DOHH2 (cell line): Measurements from ENCODE around the gene SLC39A11.
"Not testable (repeated sequence)": the region's sequence is repeated elsewhere in the genome, so short reads cannot be mapped to it uniquely, and the experiment has no call there.

ENCODE experiments used
- H3F3A ChIP-seq: fragments of 200-600 bp; sonication (generic), shearing (Covaris generic); 2 replicates; pipeline ENCODE4 v1.6.0; 2016; ENCODE audit warnings: antibody characterized with exemption, mild to moderate bottlenecking; ENCODE audit not compliant: control insufficient read depth, insufficient read depth
- H3K27ac ChIP-seq: fragments of 200-600 bp; sonication (generic); 2 replicates; pipeline ENCODE4 v1.5.1; 2014; ENCODE audit warnings: low read depth, mild to moderate bottlenecking, low read length, moderate library complexity
- H3K27me3 ChIP-seq: fragments of 200-600 bp; sonication (generic); 2 replicates; pipeline ENCODE4 v1.6.1; 2014; ENCODE audit warnings: mild to moderate bottlenecking, low read length, mixed read lengths; ENCODE audit not compliant: control insufficient read depth
- H3K36me3 ChIP-seq: fragments of 200-600 bp; sonication (generic); 2 replicates; pipeline ENCODE4 v1.6.1; 2014; ENCODE audit warnings: mild to moderate bottlenecking, low read length, moderate library complexity, mixed read lengths; ENCODE audit not compliant: control insufficient read depth
- H3K4me1 ChIP-seq: fragments of 200-600 bp; sonication (generic); 2 replicates; pipeline ENCODE4 v1.6.1; 2014; ENCODE audit warnings: mild to moderate bottlenecking, low read length, mixed read lengths; ENCODE audit not compliant: control insufficient read depth
- H3K4me2 ChIP-seq: fragments of 200-600 bp; sonication (generic); 2 replicates; pipeline ENCODE4 v1.6.0; 2014; ENCODE audit warnings: mild to moderate bottlenecking, low read length, moderate library complexity
- H3K4me3 ChIP-seq: fragments of 200-600 bp; sonication (generic); 2 replicates; pipeline ENCODE4 v1.5.1; 2014; ENCODE audit warnings: mild to moderate bottlenecking, low read length, mixed read lengths
- H3K79me2 ChIP-seq: fragments of 200-600 bp; sonication (generic); 2 replicates; pipeline ENCODE4 v1.6.1; 2014; ENCODE audit warnings: mild to moderate bottlenecking, low read length, mixed read lengths; ENCODE audit not compliant: control insufficient read depth
- H3K9me2 ChIP-seq: fragments of 200-600 bp; sonication (generic); replicated peaks from 2 replicates; pipeline ENCODE4 v1.6.1; 2014; ENCODE audit warnings: mild to moderate bottlenecking, low read length, mixed read lengths; ENCODE audit not compliant: control insufficient read depth
- H3K9me3 ChIP-seq: fragments of 200-600 bp; sonication (generic); 2 replicates; pipeline ENCODE4 v1.6.1; 2014; ENCODE audit warnings: antibody characterized with exemption, low read length, mixed read lengths; ENCODE audit not compliant: control insufficient read depth, insufficient read depth
- H4K20me1 ChIP-seq: fragments of 200-600 bp; sonication (generic); 2 replicates; pipeline ENCODE4 v1.6.0; 2014; ENCODE audit warnings: low read depth, mild to moderate bottlenecking, antibody characterized with exemption, low read length, moderate library complexity; ENCODE audit not compliant: control insufficient read depth, insufficient read depth
- EZH2phosphoT487 ChIP-seq: fragments of 200-600 bp; sonication (generic); IDR thresholded peaks from 2 replicates; pipeline ENCODE4 v1.6.1; 2017; ENCODE audit warnings: borderline replicate concordance, mild to moderate bottlenecking, antibody characterized with exemption, low read length, moderate library complexity, mixed read lengths
- TF ChIP-seq, protein P1 (sequence below): fragments of 200-600 bp; sonication (generic); IDR thresholded peaks from one replicate; pipeline ENCODE4 v1.5.1; 2014; ENCODE audit warnings: antibody characterized with exemption, mild to moderate bottlenecking, low read depth, low read length; ENCODE audit not compliant: poor library complexity, severe bottlenecking

SLC39A11 gene

DNA sequence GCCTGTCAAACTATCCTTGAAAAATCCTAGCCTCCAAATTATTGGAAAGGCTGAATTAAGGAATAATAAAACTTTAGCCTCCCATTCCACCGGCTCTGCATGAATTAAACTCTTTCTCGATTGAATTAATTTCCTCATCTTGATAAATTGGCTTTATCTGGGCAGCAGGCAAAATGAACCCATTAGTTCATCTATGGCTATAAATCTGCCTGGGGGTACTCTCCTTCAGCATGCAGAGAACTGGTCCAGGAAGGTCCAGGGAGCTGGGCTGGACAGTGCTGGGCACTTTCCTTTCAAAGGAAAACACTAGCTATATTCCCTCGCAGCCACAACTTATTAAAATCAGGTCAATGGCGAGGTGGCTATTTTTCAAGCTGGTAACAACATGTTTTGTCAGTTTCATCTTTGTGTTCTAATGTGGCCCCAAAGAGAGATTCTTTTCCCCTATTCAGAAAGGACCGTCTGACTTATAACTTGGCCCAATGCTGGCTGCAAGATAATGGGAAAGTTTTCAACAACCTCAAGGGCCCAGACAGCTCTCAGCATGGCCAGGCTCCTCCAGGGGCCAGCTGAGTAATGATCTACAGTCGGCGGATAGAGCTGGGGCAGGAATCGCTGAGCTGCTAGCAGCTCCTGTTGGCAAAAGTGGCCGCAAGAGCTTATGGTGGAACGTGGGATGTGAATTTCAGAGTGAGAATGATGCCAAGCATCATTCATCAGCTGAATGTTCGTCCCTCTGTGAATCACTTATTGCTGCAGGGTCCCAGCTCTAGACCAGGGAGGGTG, 326.9 kb downstream of the SLC39A11 start:
- Histone ChIP-seq H3F3A (no peaks in the 10 kb centered on the region), H3K4me1 (no peaks in the 10 kb centered on the region), H3K9me2 (no peaks in the 10 kb centered on the region), H3K27me3 (no peaks in the 10 kb centered on the region), H4K20me1 (no peaks in the 10 kb centered on the region), H3K4me3 (no peak overlapping the region), H3K9me3 (no peaks in the 10 kb centered on the region), H3K79me2 (no peaks in the 10 kb centered on the region), H3K4me2 (no peak overlapping the region), H3K36me3 (no peaks in the 10 kb centered on the region), H3K27ac (no peak overlapping the region)
- TF ChIP-seq, protein P1, sequence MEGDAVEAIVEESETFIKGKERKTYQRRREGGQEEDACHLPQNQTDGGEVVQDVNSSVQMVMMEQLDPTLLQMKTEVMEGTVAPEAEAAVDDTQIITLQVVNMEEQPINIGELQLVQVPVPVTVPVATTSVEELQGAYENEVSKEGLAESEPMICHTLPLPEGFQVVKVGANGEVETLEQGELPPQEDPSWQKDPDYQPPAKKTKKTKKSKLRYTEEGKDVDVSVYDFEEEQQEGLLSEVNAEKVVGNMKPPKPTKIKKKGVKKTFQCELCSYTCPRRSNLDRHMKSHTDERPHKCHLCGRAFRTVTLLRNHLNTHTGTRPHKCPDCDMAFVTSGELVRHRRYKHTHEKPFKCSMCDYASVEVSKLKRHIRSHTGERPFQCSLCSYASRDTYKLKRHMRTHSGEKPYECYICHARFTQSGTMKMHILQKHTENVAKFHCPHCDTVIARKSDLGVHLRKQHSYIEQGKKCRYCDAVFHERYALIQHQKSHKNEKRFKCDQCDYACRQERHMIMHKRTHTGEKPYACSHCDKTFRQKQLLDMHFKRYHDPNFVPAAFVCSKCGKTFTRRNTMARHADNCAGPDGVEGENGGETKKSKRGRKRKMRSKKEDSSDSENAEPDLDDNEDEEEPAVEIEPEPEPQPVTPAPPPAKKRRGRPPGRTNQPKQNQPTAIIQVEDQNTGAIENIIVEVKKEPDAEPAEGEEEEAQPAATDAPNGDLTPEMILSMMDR: no peak
- no peak for TF ChIP-seq EZH2phosphoT487

GRCh38 chr17:72764632-72765041, 327.9 kb downstream of the SLC39A11 start:
- Histone ChIP-seq H3K4me2 (no peak overlapping the region), H3K4me3 (no peak overlapping the region)

GRCh38 chr17:72763981-72764380, 328.5 kb downstream of the SLC39A11 start:
- Histone ChIP-seq H3K27me3 (no peaks in the 10 kb centered on the region), H3K4me1 (no peaks in the 10 kb centered on the region), H3K9me2 (no peaks in the 10 kb centered on the region)

More at GRCh38 chr17:72764632-72765041, 327.9 kb downstream of the SLC39A11 start:
- Histone ChIP-seq H4K20me1 (no peaks in the 10 kb centered on the region), H3K79me2 (no peaks in the 10 kb centered on the region), H3K9me3 (no peaks in the 10 kb centered on the region), H3K4me1 (no peaks in the 10 kb centered on the region), H3K9me2 (no peaks in the 10 kb centered on the region), H3K36me3 (no peaks in the 10 kb centered on the region), H3K27ac (no peak overlapping the region), H3K27me3 (no peaks in the 10 kb centered on the region), H3F3A (no peaks in the 10 kb centered on the region)
- TF ChIP-seq, protein P1: no peak
- TF ChIP-seq EZH2phosphoT487: no peak

DNA sequence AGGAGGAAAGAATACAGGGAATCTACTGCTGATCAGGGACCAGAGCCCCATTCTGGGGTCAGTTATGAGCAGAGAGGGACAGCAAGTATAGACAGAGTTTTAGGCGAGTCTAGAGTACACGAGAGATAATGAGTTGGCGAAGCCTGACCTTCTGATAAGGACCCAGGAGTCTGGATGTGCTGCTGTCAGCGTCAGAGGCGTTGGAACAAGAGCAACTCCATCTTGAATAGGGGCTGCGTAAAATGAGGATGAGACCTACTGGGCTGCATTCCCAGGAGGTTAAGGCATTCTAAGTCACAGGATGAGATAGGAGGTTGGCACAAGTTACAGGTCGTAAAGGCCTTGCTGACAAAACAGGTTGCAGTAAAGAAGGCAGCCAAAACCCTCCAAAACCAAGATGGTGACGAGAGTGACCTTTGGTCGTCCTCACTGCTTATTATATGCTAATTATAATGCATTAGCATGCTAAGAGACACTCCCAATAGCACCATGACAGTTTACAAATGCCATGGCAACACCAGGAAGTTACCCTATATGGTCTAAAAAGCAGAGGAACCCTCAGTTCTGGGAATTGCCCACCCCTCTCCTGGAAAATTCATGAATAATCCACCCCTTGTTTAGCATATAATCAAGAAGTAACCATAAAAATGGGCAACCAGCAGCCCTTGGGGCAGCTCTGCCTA, 330.5 kb downstream of the SLC39A11 start:
- H3K79me2 ChIP-seq, H4K20me1 ChIP-seq, H3K9me3 ChIP-seq, H3K4me2 ChIP-seq, H3K9me2 ChIP-seq, H3K27ac ChIP-seq, H3K4me3 ChIP-seq, H3F3A ChIP-seq, H3K4me1 ChIP-seq, H3K27me3 ChIP-seq, H3K36me3 ChIP-seq: not testable (repeated sequence)

More at GRCh38 chr17:72763981-72764380, 328.5 kb downstream of the SLC39A11 start:
- H3K79me2 ChIP-seq: no peaks in the 10 kb centered on the region
- no peaks in the 10 kb centered on the region for H3K9me3 ChIP-seq
- H3K4me2 ChIP-seq: no peak overlapping the region
- no peak overlapping the region for H3K27ac ChIP-seq
- H3F3A ChIP-seq: no peaks in the 10 kb centered on the region
- no peaks in the 10 kb centered on the region for H4K20me1 ChIP-seq
- TF ChIP-seq EZH2phosphoT487: no peak
- TF ChIP-seq, protein P1: no peak
- no peaks in the 10 kb centered on the region for H3K36me3 ChIP-seq
- no peak overlapping the region for H3K4me3 ChIP-seq
